Spleen (tissue), 11 donors: ENCODE measurements around the gene SUCO. TPM values are rescaled to one million over a fixed set of nuclear protein-coding genes. Genes with fewer than 3 reads are reported as not detected.

ENCODE experiments used
- DNase-seq: peaks from one replicate; pipeline ENCODE4 v3.0.0-alpha.2; 2020
- H3K27ac ChIP-seq, 8 donors: fragments of 200-600 bp; sonication (generic) in 7 of 8; 1 replicate in 4 of 8; 2 replicates in 4 of 8; pipeline versions ENCODE4 v1.5.0 to v1.8.0; 2016 to 2021; ENCODE audit warnings: inconsistent platforms in 4 of 8, mild to moderate bottlenecking in 4 of 8, moderate library complexity in 1 of 8
- H3K27me3 ChIP-seq, 7 donors: fragments of 200-600 bp; sonication (generic) in 6 of 7; replicated peaks in 1 of 7; 1 replicate in 4 of 7; 2 replicates in 3 of 7; pipeline versions ENCODE4 v1.5.0 to v1.8.0; 2016 to 2021; ENCODE audit warnings: inconsistent platforms in 3 of 7, mild to moderate bottlenecking in 1 of 7
- H3K36me3 ChIP-seq, 6 donors: fragments of 200-600 bp; sonication (generic) in 5 of 6; 1 replicate in 4 of 6; 2 replicates in 2 of 6; pipeline versions ENCODE4 v1.5.0 to v1.8.0; 2016 to 2021; ENCODE audit warnings: inconsistent platforms in 2 of 6
- H3K4me1 ChIP-seq, 6 donors: fragments of 200-600 bp; sonication (generic) in 5 of 6; 1 replicate in 3 of 6; 2 replicates in 3 of 6; pipeline versions ENCODE4 v1.5.0 to v1.8.0; 2016 to 2021; ENCODE audit warnings: inconsistent platforms in 3 of 6
- H3K4me3 ChIP-seq, 8 donors: fragments of 200-600 bp; sonication (generic) in 7 of 8; 1 replicate in 4 of 8; 2 replicates in 4 of 8; pipeline versions ENCODE4 v1.5.0 to v1.8.0; 2016 to 2021; ENCODE audit warnings: inconsistent platforms in 4 of 8, mild to moderate bottlenecking in 4 of 8, moderate library complexity in 2 of 8
- H3K9me3 ChIP-seq, 8 donors: fragments of 200-600 bp; sonication (generic) in 7 of 8; 1 replicate in 4 of 8; 2 replicates in 4 of 8; pipeline versions ENCODE4 v1.5.0 to v1.8.0; 2016 to 2021; ENCODE audit warnings: inconsistent platforms in 4 of 8
- POLR2A ChIP-seq, 3 donors: fragments of 450-650 bp; IDR thresholded peaks; one replicate each; pipeline ENCODE4 v1.5.1; 2017; ENCODE audit warnings: antibody characterized with exemption in 3 of 3, mild to moderate bottlenecking in 1 of 3
- POLR2AphosphoS5 ChIP-seq, 3 donors: sonication (generic); formaldehyde crosslinking; IDR thresholded peaks; one replicate each; pipeline ENCODE4 v1.5.1; 2017; ENCODE audit warnings: antibody characterized with exemption in 3 of 3
- WGBS, 5 donors: extraction: QIAGEN DNeasy Blood & Tissue Kit in 3 of 5; methylation state at CpG; one replicate each; pipeline versions ENCODE4 v1.1.5 to v1.1.7; 2013 to 2018; 5-methylcytosine and 5-hydroxymethylcytosine counted together
- intact Hi-C: fragments of 100-400 bp; cut with DNase I; formaldehyde crosslinking; loops from one replicate; pipeline ENCODE4 v1.15.0; 2023; ENCODE audit warnings: low total_unique reads
- polyA plus RNA-seq, 3 donors: library from polyadenylated mRNA; stranded (reverse); fragments of 200-250 nt; gene quantifications; one replicate each; pipeline ENCODE4 v1.2.1, GENCODE V29; 2013
- total RNA-seq, 7 donors: library from RNA; depleted of rRNA in 3 of 7; stranded (reverse); fragments of >200 nt in 3 of 7; fragmentation: NEBNext Ultra II Directional in 4 of 7; extraction: Animal tissue kit (Norgen Biotek cat#: 25700) in 4 of 7; gene quantifications; one replicate each; pipeline versions ENCODE4 v1.1.0 to v1.2.1, GENCODE V29; 2016 to 2021
- TF ChIP-seq, protein P1 (sequence below), 11 experiments: fragments of 200-600 bp in 7 of 11; fragments of 450-650 bp in 4 of 11; sonication (generic) in 4 of 11; IDR thresholded peaks in 8 of 11; conservative IDR thresholded peaks in 3 of 11; 1 replicate in 7 of 11; 2 replicates in 4 of 11; pipeline versions ENCODE4 v1.4.0 to v1.8.0; 2016 to 2021; ENCODE audit warnings: antibody characterized with exemption in 11 of 11, inconsistent platforms in 4 of 11, mild to moderate bottlenecking in 1 of 11
- donor health status: healthy with polysubstance abuse.
- donor health status: DM: no; HTN: no; CAD: no; lungs with moderate emphysema.
- donor health status: DM: no; HTN: no; CAD: no.
- donor health status: Bipolar disorder and iron deficiency.
- donor health status: healthy.
- donor health status: DM: no; HTN: no; CAD: no.
- donor health status: DM: yes; HTN: yes; CAD: no.

The SUCO gene
- total and polyA plus RNA-seq, 10 donors: 7.9 to 59.5 (median 39.5) TPM

DNA sequence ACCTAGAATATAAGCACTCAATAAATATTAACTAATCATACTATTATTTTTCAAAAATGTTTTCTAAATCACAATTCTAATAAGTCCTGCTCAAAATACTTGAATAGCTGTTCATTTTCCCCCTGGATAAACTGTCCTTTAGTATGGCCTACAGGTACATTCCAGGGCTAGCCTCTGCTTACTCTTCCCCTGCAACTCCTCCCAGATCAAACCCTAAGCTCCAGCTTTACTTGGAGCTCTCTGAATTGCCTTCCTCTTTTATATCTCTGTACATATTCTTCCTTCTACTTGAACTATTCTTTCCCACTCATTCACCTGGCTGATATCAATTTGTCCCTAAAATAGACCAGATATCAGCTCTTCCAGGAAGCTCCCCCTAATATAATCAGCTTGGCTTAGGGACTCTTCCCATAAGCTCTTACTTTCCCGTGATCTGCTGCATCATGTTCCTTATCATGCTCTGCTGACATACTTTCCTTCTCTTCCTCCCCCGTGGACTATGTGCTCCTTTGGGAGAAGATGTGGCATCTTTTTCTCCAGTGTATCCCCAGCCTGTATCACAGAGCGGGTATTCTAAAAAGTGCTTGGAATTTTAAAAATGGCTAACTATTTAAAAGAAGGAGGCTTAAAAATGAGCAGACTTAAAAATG, 46.0 kb upstream of the SUCO start:
- H3K27me3 ChIP-seq: no peaks in the 10 kb centered on the region
- no peaks in the 10 kb centered on the region for H3K36me3 ChIP-seq
- no peak overlapping the region for H3K27ac ChIP-seq
- TF ChIP-seq, protein P1, sequence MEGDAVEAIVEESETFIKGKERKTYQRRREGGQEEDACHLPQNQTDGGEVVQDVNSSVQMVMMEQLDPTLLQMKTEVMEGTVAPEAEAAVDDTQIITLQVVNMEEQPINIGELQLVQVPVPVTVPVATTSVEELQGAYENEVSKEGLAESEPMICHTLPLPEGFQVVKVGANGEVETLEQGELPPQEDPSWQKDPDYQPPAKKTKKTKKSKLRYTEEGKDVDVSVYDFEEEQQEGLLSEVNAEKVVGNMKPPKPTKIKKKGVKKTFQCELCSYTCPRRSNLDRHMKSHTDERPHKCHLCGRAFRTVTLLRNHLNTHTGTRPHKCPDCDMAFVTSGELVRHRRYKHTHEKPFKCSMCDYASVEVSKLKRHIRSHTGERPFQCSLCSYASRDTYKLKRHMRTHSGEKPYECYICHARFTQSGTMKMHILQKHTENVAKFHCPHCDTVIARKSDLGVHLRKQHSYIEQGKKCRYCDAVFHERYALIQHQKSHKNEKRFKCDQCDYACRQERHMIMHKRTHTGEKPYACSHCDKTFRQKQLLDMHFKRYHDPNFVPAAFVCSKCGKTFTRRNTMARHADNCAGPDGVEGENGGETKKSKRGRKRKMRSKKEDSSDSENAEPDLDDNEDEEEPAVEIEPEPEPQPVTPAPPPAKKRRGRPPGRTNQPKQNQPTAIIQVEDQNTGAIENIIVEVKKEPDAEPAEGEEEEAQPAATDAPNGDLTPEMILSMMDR (IDR thresholded peaks at IDR 0.05 in 8 of 11, conservative IDR thresholded peaks at IDR 0.05 in 3 of 11): no peak
- no peak for TF ChIP-seq POLR2AphosphoS5 (IDR thresholded peaks at IDR 0.05)
- TF ChIP-seq POLR2A (IDR thresholded peaks at IDR 0.05): no peak
- H3K4me1 ChIP-seq: no peaks in the 10 kb centered on the region
- intact Hi-C loops: no loop called here
- H3K4me3 ChIP-seq: no peak overlapping the region
- 52 to 66% (median 58%) methylated on average over 3 of the region's 3 CpGs for WGBS, 5 donors
- DNase-seq: no peak
- H3K9me3 ChIP-seq: no peaks in the 10 kb centered on the region

DNA sequence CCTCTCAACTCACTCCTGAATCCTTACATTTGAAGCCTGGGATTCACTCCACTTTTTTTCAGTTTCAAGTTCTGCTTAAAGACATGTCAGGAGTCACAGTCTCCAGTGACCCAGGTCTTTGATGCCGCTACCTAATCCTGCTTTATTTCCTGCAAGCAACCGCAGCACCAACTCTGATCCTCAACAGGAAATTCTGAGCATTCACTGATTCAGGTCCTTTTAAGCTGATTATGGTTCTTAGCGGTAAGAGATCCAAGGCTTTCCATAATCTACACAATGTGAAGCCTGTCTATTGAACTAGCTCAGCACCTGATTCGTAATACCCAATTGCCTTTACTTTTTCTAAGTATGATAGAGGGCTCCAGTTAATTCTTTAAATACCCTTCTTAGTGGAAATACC, 45.4 kb upstream of the SUCO start:
- no peaks in the 10 kb centered on the region for H3K27me3 ChIP-seq
- H3K27ac ChIP-seq: no peak overlapping the region
- TF ChIP-seq, protein P1 (IDR thresholded peaks at IDR 0.05 in 8 of 11, conservative IDR thresholded peaks at IDR 0.05 in 3 of 11): no peak
- TF ChIP-seq POLR2AphosphoS5 (IDR thresholded peaks at IDR 0.05): no peak
- TF ChIP-seq POLR2A (IDR thresholded peaks at IDR 0.05): no peak
- no peaks in the 10 kb centered on the region for H3K9me3 ChIP-seq
- H3K4me3 ChIP-seq: no peak overlapping the region
- no peak for DNase-seq
- intact Hi-C loops: no loop called here
- 44 to 48% (median 45%) methylated on average over 4 of the region's 4 CpGs for WGBS, 5 donors
- no peaks in the 10 kb centered on the region for H3K36me3 ChIP-seq
- H3K4me1 ChIP-seq: no peaks in the 10 kb centered on the region

DNA sequence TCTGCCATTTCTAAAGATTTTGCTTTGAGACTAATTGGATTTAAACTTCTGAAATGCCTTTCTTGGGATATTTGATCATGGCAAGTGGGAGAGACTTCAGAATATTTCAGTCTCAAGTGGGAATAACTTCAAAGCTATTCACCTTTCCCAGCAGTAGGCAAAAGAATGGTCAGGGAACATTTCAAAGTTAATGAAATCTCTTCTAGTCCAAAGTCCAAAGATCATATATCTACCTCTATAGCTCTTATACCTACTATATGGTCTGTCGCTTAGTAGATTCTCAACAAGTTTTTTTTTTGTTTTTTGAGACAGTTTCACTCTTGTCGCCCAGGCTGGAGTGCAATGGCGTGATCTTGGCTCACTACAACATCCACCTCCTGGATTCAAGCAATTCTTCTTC, 44.6 kb upstream of the SUCO start:
- 93 to 98% (median 95%) methylated on average over 3 of the region's 3 CpGs for WGBS, 5 donors
- Histone ChIP-seq H3K4me3 (no peak overlapping the region), H3K36me3 (no peaks in the 10 kb centered on the region), H3K27ac (no peak overlapping the region), H3K4me1 (no peaks in the 10 kb centered on the region), H3K27me3 (no peaks in the 10 kb centered on the region), H3K9me3 (no peaks in the 10 kb centered on the region)
- TF ChIP-seq POLR2AphosphoS5 (IDR thresholded peaks at IDR 0.05) (no peak), POLR2A (IDR thresholded peaks at IDR 0.05) (no peak)
- TF ChIP-seq, protein P1 (IDR thresholded peaks at IDR 0.05 in 8 of 11, conservative IDR thresholded peaks at IDR 0.05 in 3 of 11): no peak
- intact Hi-C loops: no loop called here
- DNase-seq: no peak

DNA sequence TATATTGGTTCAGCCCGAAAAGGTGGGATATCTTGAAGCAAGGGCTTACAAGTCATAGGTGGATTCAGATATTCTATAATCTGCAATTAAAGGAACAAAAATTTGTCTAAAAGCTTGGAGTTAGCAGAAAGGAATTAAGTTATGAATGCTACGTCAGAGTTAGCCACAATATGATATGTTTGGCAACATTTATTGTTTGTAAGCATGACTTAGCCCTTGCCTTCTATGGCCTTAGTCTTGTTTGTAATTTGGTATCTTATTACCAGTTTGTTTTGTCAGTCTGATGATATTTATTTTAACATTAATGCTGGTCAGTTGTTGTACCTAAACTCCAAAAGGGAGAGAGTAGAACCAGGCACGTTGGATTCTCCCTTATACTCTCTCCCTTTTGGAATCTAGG, 43.1 kb upstream of the SUCO start:
- no peak for DNase-seq
- intact Hi-C loops: no loop called here
- Histone ChIP-seq H3K9me3 (no peaks in the 10 kb centered on the region), H3K36me3 (no peaks in the 10 kb centered on the region), H3K4me1 (no peaks in the 10 kb centered on the region), H3K27me3 (no peaks in the 10 kb centered on the region), H3K27ac (no peak overlapping the region), H3K4me3 (no peak overlapping the region)
- TF ChIP-seq, protein P1 (IDR thresholded peaks at IDR 0.05 in 8 of 11, conservative IDR thresholded peaks at IDR 0.05 in 3 of 11): no peak
- TF ChIP-seq POLR2AphosphoS5 (IDR thresholded peaks at IDR 0.05): no peak
- TF ChIP-seq POLR2A (IDR thresholded peaks at IDR 0.05): no peak
- 80 to 97% (median 83%) methylated on average over 3 of the region's 3 CpGs for WGBS, 5 donors
